GM18502 (cell line): ENCODE measurements around the gene NFIX.

ENCODE experiments used
- ATAC-seq: cut with Tn5 transposase; IDR thresholded peaks from one replicate; pipeline ENCODE4 v1.9.1; 2021; ENCODE audit warnings: mild to moderate bottlenecking; ENCODE audit not compliant: unreplicated experiment, poor library complexity

NFIX gene

GRCh38 chr19:13006431-13007281 lies 11.4 kb downstream of the NFIX start:
- ATAC-seq: no peak

- ATAC-seq: no peak
These were observed 12.2 kb downstream of the NFIX start for GRCh38 chr19:13007292-13008045.

- ATAC-seq: no peak
These were observed 13.9 kb downstream of the NFIX start for GRCh38 chr19:13008926-13009787.

- no peak for ATAC-seq
These were observed 15.0 kb downstream of the NFIX start for GRCh38 chr19:13010038-13010991.

- ATAC-seq: no peak
These were observed 15.8 kb downstream of the NFIX start for GRCh38 chr19:13010992-13011652.

GRCh38 chr19:13011653-13012389 lies 16.5 kb downstream of the NFIX start:
- no peak for ATAC-seq

- ATAC-seq: no peak
These were observed 17.1 kb downstream of the NFIX start for GRCh38 chr19:13012390-13012689.

- ATAC-seq: no peak
These were observed 17.7 kb downstream of the NFIX start for GRCh38 chr19:13012690-13013608.

GRCh38 chr19:13013649-13014048 lies 18.4 kb downstream of the NFIX start:
- ATAC-seq: no peak

GRCh38 chr19:13014101-13014920 lies 19.0 kb downstream of the NFIX start:
- no peak for ATAC-seq

GRCh38 chr19:13014921-13015280 lies 19.6 kb downstream of the NFIX start:
- ATAC-seq: no peak

GRCh38 chr19:13015361-13016223 lies 20.3 kb downstream of the NFIX start:
- ATAC-seq: no peak

- no peak for ATAC-seq
These were observed 21.0 kb downstream of the NFIX start for GRCh38 chr19:13016245-13016627.

GRCh38 chr19:13016628-13017305 lies 21.5 kb downstream of the NFIX start:
- no peak for ATAC-seq

GRCh38 chr19:13017306-13018034 lies 22.2 kb downstream of the NFIX start:
- ATAC-seq: no peak
